ENCODE data around the gene MSRB3.

Gene MSRB3

DNA sequence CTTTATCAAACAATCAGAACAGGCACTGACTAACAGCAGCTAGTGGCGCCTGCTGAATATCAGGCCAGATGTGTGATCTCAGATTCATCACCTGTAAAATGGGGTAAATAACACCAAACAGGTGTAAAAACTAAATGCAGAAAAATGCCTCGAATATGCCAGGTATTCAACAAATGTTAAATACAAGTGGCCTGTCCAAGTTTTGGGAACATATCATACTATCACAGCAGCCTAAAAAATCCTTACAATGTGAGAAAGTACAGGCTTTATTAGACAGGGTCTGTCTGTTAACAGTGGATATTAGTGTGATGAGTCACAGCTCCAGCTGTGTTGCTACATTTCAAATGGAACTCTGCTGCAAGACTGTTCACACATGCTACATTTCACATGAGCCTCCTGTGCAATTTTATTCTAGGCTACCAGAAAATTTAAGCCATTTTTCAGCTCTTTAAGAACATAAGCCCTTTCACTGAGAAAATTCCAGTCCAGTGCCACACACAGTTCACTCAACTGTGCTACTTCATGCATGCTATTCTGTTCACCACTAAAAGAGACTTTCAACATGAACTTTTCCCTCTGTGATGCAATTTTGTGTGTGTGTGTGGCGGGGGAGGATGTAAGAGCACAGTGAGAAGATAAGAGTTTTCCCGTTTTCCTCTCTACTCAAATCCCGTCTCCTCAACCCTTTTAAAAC lies 56.7 kb downstream of the MSRB3 start:
- Mint-ChIP-seq H3K27me3 (peaks cover 24% of the 10 kb centered on the region), H3K9me3 (no peaks in the 10 kb centered on the region)

DNA sequence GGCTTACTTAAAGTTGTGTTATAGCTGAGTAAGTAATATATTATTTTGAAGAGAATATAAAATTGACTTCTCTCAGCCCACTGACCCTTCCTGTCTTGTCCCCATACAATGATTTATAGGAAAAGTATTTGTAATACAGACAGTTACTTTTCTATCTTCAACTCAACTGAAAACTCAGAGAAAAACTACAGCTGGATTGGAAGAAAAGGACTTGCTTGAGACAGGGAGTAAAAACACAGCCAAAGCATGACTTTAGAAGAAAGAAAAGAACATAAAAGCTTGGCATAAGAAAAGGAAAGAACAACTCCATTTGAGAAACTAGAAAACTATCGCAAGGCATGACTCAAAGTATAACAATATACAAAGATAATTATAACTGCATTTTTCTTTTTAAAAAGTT lies 57.5 kb downstream of the MSRB3 start:
- Mint-ChIP-seq H3K27me3 (peaks cover 24% of the 10 kb centered on the region), H3K4me1 (no peaks in the 10 kb centered on the region), H3K4me3 (no peak overlapping the region), H3K27ac (ENCODE audit: low read depth) (no peak overlapping the region), H3K9me3 (no peaks in the 10 kb centered on the region), H3K36me3 (ENCODE audit: insufficient read depth) (no peaks in the 10 kb centered on the region)
- ATAC-seq (replicated peaks; ENCODE audit: extremely low read depth, poor library complexity, severe bottlenecking), result no peak
- no peak for DNase-seq (ENCODE audit: low spot score in 2 of 2)

More for the DNA sequence above, 56.7 kb downstream of the MSRB3 start:
- ATAC-seq (replicated peaks; ENCODE audit: extremely low read depth, poor library complexity, severe bottlenecking) (no peak), DNase-seq (ENCODE audit: low spot score in 2 of 2) (no peak)
- no peak overlapping the region for H3K27ac Mint-ChIP-seq (ENCODE audit: low read depth)
- H3K36me3 Mint-ChIP-seq (ENCODE audit: insufficient read depth), result no peaks in the 10 kb centered on the region
- no peak overlapping the region for H3K4me3 Mint-ChIP-seq
- H3K4me1 Mint-ChIP-seq, result no peaks in the 10 kb centered on the region

DNA sequence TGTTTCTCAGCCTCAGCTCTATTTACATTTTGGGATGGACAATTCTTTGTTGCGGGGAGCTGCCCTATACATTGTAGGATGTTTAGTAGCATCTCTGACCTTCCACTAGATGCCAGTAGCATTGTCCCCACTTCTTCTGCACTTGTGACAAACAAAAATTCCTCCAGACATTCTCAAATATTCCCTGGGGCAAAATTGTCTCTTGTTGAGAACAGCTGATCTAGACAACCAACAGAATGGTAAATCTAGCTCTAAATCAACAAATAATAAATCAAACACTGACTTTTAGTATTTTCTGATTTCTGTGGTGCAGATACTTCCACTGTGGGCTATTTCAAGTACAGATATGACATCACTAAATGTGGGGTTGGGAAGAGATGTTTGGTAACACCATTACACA lies 60.7 kb downstream of the MSRB3 start:
- ATAC-seq (replicated peaks; ENCODE audit: extremely low read depth, poor library complexity, severe bottlenecking) (no peak), DNase-seq (ENCODE audit: low spot score in 2 of 2) (no peak)
- H3K36me3 Mint-ChIP-seq (ENCODE audit: insufficient read depth), result no peaks in the 10 kb centered on the region
- H3K27me3 Mint-ChIP-seq, result peaks cover 16% of the 10 kb centered on the region
- H3K4me3 Mint-ChIP-seq, result no peak overlapping the region
- H3K9me3 Mint-ChIP-seq, result no peaks in the 10 kb centered on the region
- no peaks in the 10 kb centered on the region for H3K4me1 Mint-ChIP-seq
- no peak overlapping the region for H3K27ac Mint-ChIP-seq (ENCODE audit: low read depth)

DNA sequence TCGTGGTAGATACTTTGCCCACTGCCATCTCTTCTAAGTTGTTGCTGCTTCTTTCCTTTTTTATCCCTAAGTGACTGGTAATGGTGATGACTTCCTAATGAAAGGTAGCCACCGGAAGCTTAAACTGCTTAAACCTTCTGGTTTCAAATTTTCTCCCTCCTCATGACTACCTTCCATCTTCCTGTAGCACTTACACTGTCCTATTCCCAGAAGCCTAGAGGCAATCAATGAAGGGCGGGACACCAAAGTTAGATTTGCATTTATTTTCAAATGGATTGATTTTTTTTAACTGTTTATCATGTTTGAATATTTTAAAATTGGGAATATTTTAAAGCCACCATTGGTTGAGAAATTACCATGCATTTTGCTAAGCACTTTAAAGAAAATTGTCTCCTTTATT lies 64.7 kb downstream of the MSRB3 start:
- H3K4me3 Mint-ChIP-seq, result no peak overlapping the region
- peaks cover 2% of the 10 kb centered on the region for H3K36me3 Mint-ChIP-seq (ENCODE audit: insufficient read depth)
- no peaks in the 10 kb centered on the region for H3K9me3 Mint-ChIP-seq
- H3K27me3 Mint-ChIP-seq, result no peaks in the 10 kb centered on the region
- ATAC-seq (replicated peaks; ENCODE audit: extremely low read depth, poor library complexity, severe bottlenecking) (no peak), DNase-seq (ENCODE audit: low spot score in 2 of 2) (no peak)
- no peak overlapping the region for H3K27ac Mint-ChIP-seq (ENCODE audit: low read depth)
- no peaks in the 10 kb centered on the region for H3K4me1 Mint-ChIP-seq

DNA sequence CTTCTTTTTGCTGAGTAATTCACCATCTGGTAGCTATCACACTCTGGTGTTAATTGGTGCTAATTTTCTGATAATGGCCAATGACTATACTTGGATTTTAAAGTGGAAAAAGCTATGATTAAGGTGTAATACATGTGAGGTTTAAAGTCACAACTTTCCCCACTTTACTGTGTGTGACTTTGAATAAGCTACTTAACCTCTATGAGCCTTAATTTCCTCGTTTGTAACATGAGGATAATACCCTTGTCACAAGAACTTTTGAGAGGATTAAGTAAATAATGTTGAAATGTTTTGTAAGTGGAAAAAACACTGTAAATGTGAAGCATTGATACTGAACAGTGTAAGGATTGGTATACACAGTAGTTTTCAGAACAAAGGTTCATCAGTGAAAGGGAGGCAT lies 65.3 kb downstream of the MSRB3 start:
- ATAC-seq (replicated peaks; ENCODE audit: extremely low read depth, poor library complexity, severe bottlenecking), result no peak

DNA sequence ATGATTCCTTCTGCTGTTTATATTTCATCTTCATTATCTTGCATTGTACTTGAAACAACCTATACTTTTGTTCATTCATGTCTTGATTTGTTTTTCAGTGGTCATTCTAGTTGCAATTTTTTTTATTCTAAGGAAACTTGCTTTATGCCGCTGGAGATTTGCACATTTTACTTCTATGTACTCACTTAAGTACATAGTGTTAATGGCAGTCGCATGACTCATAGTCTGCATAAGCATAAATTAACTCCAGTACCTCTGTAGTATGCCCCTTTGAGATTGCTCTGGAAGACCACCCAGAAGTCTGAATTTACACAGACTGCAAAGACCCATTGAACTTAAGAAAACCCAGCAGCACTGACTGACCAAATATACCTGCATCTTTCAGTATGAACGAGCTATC lies 77.0 kb downstream of the MSRB3 start:
- H3K36me3 Mint-ChIP-seq (ENCODE audit: insufficient read depth), result no peaks in the 10 kb centered on the region
- H3K4me1 Mint-ChIP-seq, result no peaks in the 10 kb centered on the region
- H3K4me3 Mint-ChIP-seq, result no peak overlapping the region
- no peak for ATAC-seq (replicated peaks; ENCODE audit: extremely low read depth, poor library complexity, severe bottlenecking)
- H3K27ac Mint-ChIP-seq (ENCODE audit: low read depth), result no peak overlapping the region
- no peak for DNase-seq (ENCODE audit: low spot score in 2 of 2)
- peaks cover 6% of the 10 kb centered on the region for H3K9me3 Mint-ChIP-seq
- no peaks in the 10 kb centered on the region for H3K27me3 Mint-ChIP-seq

More for the DNA sequence above, 65.3 kb downstream of the MSRB3 start:
- Mint-ChIP-seq H3K4me1 (no peaks in the 10 kb centered on the region), H3K27ac (ENCODE audit: low read depth) (no peak overlapping the region), H3K9me3 (no peaks in the 10 kb centered on the region), H3K27me3 (no peaks in the 10 kb centered on the region), H3K4me3 (no peak overlapping the region), H3K36me3 (ENCODE audit: insufficient read depth) (peaks cover 2% of the 10 kb centered on the region)
- no peak for DNase-seq (ENCODE audit: low spot score in 2 of 2)

DNA sequence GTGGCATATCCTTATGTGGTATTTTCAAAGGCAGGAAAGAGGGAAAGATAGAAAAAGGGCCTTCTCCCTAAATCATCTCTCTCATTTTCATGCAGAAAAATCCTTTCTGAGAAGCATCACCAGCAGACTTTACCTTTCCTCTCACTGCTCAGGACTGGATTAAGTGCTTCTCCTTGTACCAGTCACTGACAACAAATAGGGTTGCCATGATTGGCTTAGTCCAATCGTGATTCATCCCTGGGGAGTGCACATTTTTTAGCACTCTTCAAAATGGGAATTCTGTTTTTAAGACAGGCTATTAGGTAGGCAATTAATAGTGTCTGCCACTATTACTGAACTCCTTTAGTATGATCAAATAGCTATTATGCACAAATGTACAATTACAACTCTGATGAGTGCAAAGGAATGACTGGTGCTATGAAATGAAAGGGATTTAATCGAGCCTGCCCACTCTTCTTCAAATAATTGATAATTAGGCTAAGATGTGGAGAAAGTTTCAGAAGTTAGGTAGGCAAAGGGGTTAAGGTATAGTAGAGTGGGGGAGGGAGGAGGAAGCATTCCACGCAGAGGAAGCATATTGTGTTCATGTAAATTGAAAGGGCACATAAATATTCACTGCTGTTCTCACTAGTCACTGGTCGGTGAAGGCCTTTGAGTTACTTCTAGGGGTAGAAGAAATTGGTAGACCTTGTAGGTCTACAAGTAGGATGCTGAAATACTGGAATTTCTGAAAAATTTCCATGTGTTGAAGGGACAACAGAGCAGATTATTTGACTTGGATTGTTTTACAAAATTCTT lies 84.0 kb downstream of the MSRB3 start:
- ATAC-seq (replicated peaks; ENCODE audit: extremely low read depth, poor library complexity, severe bottlenecking) (no peak), DNase-seq (ENCODE audit: low spot score in 2 of 2) (no peak)
- Mint-ChIP-seq H3K36me3 (ENCODE audit: insufficient read depth) (no peaks in the 10 kb centered on the region), H3K27ac (ENCODE audit: low read depth) (no peak overlapping the region), H3K4me1 (no peaks in the 10 kb centered on the region), H3K4me3 (no peak overlapping the region), H3K27me3 (no peaks in the 10 kb centered on the region), H3K9me3 (no peaks in the 10 kb centered on the region)

DNA sequence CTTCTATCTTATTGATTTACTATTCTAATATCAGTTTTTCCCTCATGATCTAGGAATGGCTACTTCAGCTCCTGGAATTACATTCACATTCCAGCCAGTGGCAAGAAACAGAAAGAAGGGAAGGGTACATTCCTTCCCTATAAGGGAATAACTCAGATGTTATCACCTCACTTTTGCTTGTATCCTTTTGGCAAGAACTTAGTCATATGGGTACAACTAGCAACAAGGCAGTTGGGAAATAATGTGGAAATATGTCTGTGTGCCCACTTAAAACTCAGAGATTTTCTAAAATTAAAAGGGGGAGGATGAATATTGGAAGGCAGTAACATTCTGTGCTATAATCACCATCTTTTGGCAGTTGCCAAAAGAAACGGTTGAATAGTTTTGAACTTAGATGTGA lies 85.6 kb downstream of the MSRB3 start:
- no peaks in the 10 kb centered on the region for H3K4me1 Mint-ChIP-seq
- no peaks in the 10 kb centered on the region for H3K36me3 Mint-ChIP-seq (ENCODE audit: insufficient read depth)
- H3K27ac Mint-ChIP-seq (ENCODE audit: low read depth), result no peak overlapping the region
- no peak for DNase-seq (ENCODE audit: low spot score in 2 of 2)
- H3K9me3 Mint-ChIP-seq, result no peaks in the 10 kb centered on the region
- no peaks in the 10 kb centered on the region for H3K27me3 Mint-ChIP-seq
- no peak overlapping the region for H3K4me3 Mint-ChIP-seq
- no peak for ATAC-seq (replicated peaks; ENCODE audit: extremely low read depth, poor library complexity, severe bottlenecking)

DNA sequence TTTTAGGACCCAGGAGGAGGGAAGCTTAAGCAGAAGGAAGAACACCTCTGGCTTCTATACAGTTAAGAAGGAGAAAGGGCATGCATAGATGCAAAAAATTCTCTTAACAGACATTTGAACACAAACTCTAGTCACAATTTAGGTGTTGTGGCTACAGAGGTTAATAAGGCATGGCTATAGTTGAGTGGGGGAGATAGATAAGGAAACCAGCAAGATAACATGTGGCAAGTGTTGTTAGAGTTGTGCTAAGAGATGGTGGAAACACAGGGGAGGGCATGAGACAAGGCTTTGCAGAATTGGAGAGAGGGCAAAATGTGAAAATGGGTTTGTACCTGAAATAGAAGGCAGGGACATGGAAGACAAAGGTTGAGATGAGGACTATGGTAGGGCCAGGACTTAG lies 88.9 kb downstream of the MSRB3 start:
- DNase-seq (ENCODE audit: low spot score in 2 of 2), result no peak
- H3K27me3 Mint-ChIP-seq, result no peaks in the 10 kb centered on the region
- H3K27ac Mint-ChIP-seq (ENCODE audit: low read depth), result no peak overlapping the region
- H3K4me1 Mint-ChIP-seq, result no peaks in the 10 kb centered on the region
- ATAC-seq (replicated peaks; ENCODE audit: extremely low read depth, poor library complexity, severe bottlenecking), result no peak
- H3K36me3 Mint-ChIP-seq (ENCODE audit: insufficient read depth), result no peaks in the 10 kb centered on the region
- no peaks in the 10 kb centered on the region for H3K9me3 Mint-ChIP-seq
- no peak overlapping the region for H3K4me3 Mint-ChIP-seq

DNA sequence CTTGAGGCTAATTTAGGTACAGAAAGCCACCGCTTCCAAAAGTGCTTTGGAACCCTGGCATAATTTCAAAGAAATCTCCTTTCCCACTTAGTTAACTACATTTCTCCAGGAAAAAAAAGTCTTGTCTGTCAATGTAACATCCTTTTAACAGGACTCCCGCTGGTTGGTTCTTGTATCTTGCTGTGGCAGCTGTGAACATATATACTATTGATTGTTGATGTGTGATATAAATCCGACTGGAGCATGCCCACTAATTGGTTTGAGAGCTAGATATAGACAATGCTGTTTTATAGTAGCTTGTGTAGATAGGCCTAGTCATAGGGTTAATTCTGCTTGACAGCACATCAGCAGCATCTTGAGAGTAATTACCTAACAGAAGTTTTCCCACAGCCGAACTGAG lies 89.6 kb downstream of the MSRB3 start:
- Mint-ChIP-seq H3K4me3 (no peak overlapping the region), H3K4me1 (no peaks in the 10 kb centered on the region), H3K36me3 (ENCODE audit: insufficient read depth) (no peaks in the 10 kb centered on the region), H3K27me3 (no peaks in the 10 kb centered on the region), H3K27ac (ENCODE audit: low read depth) (no peak overlapping the region), H3K9me3 (no peaks in the 10 kb centered on the region)
- DNase-seq (ENCODE audit: low spot score in 2 of 2) (no peak), ATAC-seq (replicated peaks; ENCODE audit: extremely low read depth, poor library complexity, severe bottlenecking) (no peak)

DNA sequence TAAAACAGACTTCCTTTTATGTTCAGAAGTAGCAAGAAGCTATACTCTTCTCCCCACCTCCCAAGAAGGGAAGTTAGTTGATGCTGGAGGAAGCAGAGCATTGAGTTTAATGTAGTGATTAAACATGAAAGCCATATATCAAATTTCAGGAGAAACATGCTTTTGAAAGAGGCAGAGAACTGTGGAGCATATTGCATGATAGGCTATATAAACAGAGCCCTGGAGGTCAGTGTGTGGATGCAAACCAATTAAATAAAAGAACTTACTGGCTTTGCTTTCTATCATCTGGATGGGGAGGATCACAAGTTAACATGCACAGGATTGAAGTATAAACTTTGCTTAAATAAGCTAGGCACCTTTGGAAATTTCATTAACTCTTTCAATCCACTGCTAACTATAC lies 94.1 kb downstream of the MSRB3 start:
- ATAC-seq (replicated peaks; ENCODE audit: extremely low read depth, poor library complexity, severe bottlenecking), result no peak
- Mint-ChIP-seq H3K36me3 (ENCODE audit: insufficient read depth) (no peaks in the 10 kb centered on the region), H3K27ac (ENCODE audit: low read depth) (no peak overlapping the region), H3K27me3 (no peaks in the 10 kb centered on the region), H3K4me3 (no peak overlapping the region), H3K4me1 (no peaks in the 10 kb centered on the region), H3K9me3 (no peaks in the 10 kb centered on the region)
- DNase-seq (ENCODE audit: low spot score in 2 of 2), result no peak

DNA sequence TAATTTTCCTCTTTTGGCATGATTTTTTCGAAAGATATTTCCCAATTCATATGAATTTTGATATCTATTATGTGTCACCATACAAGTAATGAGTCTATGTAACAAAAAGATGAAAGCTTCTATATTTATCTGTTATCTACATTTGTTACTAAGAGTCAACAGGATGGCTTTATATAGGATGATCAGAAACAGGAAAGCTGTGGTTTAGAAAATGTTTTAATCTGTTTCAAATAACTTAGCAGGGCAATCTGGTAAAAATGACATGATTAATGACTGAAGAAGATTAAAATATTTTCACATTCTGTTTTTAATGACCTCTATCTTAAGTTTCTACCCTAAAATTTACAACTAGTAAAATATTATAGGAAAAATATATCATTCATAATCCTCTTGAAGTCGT lies 105.8 kb downstream of the MSRB3 start:
- Mint-ChIP-seq H3K27me3 (no peaks in the 10 kb centered on the region), H3K9me3 (no peaks in the 10 kb centered on the region), H3K27ac (ENCODE audit: low read depth) (no peak overlapping the region), H3K4me3 (no peak overlapping the region), H3K4me1 (no peaks in the 10 kb centered on the region), H3K36me3 (ENCODE audit: insufficient read depth) (no peaks in the 10 kb centered on the region)
- DNase-seq (ENCODE audit: low spot score in 2 of 2) (no peak), ATAC-seq (replicated peaks; ENCODE audit: extremely low read depth, poor library complexity, severe bottlenecking) (no peak)

DNA sequence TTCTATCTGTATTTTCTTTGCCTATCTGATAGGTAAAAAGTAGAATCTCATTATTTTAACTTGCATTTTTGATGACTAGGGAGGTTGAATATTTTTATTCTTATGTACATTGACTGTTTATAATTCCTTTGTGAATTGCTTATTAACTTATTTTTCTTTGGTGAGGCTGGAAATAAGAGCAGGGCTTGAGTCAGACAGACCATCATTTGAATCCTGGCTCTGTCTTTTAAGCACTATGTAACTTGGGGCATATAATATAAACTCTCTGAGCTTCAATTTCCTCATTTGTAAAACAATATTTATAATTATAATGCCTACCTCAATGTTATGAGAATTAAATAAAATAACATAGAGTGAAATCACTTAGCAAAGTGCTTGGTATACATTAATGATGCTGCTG lies 108.9 kb downstream of the MSRB3 start:
- no peak overlapping the region for H3K4me3 Mint-ChIP-seq
- no peaks in the 10 kb centered on the region for H3K36me3 Mint-ChIP-seq (ENCODE audit: insufficient read depth)
- no peaks in the 10 kb centered on the region for H3K27me3 Mint-ChIP-seq
- H3K9me3 Mint-ChIP-seq, result no peaks in the 10 kb centered on the region
- H3K4me1 Mint-ChIP-seq, result no peaks in the 10 kb centered on the region
- no peak overlapping the region for H3K27ac Mint-ChIP-seq (ENCODE audit: low read depth)
- no peak for DNase-seq (ENCODE audit: low spot score in 2 of 2)
- ATAC-seq (replicated peaks; ENCODE audit: extremely low read depth, poor library complexity, severe bottlenecking), result no peak
